Measurements from ENCODE around the gene ERMAP.
"Not testable (repeated sequence)": the region's sequence is repeated elsewhere in the genome, so short reads cannot be mapped to it uniquely, and the experiment has no call there.

The ERMAP gene

DNA sequence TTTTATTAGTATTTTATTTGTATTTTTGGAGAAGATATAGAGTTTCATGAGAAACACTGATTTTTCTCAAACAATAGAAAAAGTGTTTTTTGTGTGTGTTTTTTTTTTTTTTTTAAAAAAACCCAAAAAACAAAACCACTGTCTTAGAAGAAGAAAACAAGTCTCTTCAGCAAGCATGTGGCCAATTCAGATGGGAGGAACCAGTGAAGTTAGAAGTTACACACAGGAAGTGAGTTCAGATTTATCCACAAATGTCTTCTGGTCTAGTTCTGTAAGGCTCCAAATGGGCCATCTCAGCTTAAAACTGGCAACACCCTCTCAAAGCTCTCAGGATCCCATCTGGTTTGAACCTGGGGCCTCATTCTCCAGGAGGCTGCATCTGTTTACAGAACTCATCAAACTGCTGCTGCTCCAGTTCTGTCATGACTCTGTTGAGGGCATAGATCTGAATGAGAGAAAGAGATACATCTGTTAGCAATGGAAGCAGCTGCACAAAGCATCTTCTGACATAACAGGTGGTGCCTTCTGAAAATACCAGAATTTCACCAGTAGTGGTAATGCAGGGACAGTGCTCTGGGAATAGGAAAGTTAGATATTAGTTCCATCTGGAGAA is 9.8 kb upstream of the ERMAP start:
- DNase-seq (ENCODE audit: low read depth) = no peak

DNA sequence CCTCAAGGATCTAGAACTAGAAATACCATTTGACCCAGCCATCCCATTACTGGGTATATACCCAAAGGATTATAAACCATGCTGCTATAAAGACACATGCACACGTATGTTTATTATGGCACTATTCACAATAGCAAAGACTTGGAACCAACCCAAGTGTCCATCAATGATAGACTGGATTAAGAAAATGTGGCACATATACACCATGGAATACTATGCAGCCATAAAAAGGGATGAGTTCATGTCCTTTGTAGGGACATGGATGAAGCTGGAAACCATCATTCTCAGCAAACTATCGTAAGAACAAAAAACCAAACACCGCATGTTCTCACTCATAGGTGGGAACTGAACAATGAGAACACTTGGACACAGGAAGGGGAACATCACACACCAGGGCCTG is 2.1 kb upstream of the ERMAP start:
- not testable (repeated sequence) for DNase-seq (ENCODE audit: low read depth)

DNA sequence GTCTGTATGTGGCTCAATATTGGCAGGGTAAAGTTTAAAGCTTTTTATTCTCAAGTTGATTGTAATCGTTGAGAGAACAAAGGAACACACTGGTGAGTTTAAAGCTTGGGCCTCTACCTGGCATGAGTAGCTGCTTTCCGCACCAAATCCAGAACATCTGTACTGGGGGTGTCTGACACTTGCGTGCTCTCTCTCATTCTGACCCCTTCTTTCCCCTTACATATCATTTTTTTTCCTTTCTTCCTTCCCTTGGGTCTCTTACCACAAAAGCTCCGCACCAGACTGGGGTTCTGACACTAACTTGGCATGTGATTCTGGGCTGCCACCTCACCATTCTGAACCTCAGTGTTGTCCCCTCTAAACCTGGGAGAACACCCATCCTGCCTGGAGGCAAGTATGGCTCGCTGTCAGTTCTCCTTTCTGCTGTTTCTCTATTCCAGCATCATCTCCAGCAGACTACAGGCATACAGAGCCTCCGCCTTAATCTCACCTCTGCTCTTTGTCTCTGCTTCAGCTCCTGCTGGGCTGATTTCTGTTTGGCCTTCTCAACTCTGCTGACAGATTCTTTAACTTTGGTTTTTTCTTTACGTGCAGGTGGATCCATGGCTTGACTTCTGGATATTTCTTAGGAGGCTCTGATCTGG is 859 bp upstream of the ERMAP start:
- no peak for DNase-seq (ENCODE audit: low read depth)

DNA sequence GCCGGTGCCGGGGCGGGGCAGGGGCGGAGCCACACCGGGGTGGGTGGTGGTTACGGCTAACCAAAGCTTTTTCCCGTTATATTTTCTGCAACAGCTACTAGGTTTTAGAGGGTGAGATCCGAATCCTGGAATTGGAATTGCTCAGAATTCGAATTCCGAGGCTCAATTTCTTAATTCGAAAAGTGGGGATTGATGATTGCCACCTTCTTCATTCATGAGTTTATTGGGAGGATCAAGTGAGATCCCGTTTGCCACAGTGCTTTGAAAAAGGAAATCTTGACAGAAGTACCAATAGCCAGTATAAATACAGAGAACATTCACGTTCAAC is 482 bp downstream of the ERMAP start:
- DNase-seq (ENCODE audit: low read depth) = no peak

DNA sequence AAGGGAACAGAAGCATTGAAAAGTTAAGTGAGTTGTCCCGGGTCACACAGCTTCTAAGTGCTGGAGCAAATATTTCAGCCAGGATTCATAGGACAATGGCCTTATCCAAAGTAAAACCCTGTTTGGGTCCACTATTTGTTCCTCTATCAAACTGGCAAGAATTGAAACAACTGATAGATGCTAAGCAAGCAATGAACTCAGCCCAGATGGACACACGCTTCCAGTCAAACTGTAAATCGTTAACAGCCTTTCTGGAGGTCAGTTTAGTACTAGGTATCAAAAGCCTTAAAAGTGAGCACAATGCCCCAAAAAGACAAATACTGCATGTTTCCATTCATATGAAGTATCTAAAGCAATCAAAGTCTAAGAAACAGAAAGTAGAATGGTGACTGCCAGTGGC is 1.1 kb downstream of the ERMAP start:
- DNase-seq (ENCODE audit: low read depth) = no peak

DNA sequence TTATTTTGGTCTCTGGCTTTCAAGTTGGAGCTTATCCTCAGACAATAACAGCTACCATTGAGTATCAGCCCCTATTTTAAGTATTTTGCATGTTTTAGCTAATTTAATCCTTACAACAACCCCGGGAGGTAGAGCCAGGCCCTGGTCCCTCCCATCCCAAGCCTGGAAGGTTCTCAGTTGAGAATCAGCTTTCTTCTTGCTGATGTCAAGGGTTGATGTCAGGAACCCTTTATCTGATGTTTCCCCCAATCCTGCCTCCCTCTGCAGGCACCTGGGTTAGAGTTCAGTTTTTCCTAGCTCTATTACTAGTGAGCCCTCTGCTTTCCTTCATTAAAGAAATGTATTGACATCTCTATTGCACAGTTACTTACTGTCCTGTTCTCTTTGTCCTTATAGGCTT is 3.9 kb downstream of the ERMAP start:
- no peak for DNase-seq (ENCODE audit: low read depth)

DNA sequence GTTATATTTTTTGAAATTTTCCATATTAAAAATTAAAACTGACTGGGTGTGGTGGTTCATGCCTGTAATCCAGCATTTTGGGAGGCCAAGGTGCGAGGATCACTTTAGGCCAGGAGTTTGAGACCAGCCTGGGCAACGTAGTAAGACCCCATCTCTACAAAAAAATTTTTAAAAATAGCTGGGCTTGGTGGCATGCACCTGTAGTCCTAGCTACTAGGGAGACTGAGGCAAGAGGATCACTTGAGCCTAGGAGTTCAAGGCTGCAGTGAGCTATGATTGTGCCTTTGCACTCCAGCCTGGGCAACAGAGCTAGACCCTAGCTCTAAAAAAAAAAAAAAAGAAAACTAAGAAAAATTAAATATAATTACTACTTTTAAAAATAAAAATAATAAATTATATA is 4.8 kb downstream of the ERMAP start:
- DNase-seq (ENCODE audit: low read depth) = no peak

DNA sequence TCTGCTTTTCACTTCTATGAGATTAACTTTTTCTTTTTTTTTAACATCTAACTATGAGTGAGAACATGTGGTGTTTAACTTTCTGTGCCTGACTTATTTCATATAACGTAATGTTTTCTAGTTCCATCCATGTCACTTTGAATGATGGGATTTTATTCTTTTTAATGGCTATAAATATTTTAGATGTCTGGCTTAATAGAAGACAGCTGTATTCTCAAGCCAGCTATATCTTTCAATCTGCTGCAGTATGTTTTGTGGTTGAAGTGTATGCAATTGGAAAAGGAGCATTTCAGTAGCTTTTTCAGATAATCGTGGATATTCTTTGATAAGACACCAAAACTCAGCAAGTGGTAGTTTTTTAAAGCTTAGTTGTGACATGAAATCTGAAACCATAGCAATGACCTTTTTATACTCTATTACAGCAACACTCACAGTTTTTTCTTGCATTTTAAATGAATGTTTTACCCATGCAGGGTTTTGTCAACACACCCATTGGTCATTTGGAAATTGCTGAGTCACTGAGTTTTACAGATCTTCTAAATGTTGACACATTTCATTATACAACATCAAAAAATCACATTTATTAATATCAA is 6.0 kb downstream of the ERMAP start:
- DNase-seq (ENCODE audit: low read depth) = no peak

DNA sequence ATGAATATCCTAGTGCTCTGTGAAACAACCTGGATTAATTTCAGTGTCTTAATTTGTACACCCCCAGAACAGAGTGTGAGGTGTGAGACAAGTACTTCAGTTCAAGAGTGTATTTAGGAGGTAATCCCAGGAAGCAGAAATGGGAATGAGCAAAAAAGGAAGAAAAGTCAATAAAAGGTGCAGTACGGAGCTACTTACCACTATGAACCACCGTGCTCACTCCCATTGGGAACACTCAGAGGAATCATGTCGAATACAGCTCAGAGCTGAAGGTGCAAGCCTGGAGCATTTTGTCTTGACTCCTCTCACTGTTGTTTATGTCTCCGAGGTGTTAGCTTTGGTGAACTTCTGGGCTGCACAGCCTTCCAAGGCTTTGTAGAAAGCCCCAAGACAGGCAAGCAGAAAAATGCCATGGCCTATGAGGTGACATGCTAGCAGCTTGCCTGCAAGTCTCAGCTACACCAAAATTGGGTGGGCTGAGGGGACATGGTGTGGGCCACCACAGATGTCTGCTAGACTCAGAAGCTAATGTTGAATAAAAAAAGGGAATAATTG is 7.6 kb downstream of the ERMAP start:
- DNase-seq (ENCODE audit: low read depth) = no peak

DNA sequence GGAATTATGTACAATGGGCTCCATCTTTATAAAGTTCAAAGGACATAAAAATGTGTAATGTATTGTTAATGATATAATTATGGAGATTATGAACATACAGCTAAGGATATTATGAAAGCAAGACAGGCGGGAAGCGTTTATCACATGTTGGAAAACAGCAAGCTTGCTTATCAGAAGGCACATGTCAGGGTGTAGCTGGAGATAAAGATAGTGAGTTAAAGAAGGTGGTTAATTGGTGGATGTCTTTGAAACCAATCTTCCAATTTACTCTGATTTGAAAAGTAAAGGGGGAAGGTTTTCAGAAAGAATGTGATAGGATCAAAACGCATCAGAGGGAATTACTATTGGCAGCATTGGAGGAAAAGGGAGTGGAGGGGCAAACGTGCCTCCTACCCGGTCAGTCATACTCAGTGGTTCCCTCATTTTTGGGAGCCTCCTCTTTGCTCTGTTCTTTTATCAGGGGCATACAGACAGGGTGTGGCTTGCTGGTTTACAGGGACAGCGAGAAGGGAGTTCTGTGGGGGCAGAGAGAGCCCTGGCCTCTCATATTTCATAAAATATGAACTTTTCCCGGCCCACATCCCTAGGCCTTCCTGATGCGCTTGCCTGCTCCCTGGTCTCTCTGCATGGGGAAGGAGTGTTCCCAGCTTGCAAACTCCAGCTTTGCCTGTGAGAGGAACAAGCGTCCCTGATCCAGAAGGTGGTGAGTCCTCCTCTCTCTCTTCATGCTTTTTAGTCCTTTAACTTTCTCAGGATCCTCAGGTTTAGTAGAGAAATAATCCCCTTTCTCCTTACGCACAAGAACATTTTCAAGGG is 8.3 kb downstream of the ERMAP start:
- DNase-seq (ENCODE audit: low read depth) = no peak

DNA sequence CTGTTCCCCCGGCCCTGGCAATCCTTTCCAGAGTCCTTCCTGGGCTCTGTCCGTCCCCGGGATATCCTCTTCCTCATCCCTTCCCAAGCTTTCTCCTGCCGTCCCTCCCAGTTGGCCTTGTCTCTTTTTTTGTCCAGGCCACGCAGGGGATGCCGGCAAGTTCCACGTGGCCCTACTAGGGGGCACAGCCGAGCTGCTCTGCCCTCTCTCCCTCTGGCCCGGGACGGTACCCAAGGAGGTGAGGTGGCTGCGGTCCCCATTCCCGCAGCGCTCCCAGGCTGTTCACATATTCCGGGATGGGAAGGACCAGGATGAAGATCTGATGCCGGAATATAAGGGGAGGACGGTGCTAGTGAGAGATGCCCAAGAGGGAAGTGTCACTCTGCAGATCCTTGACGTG is 13.7 kb downstream of the ERMAP start:
- no peak for DNase-seq (ENCODE audit: low read depth)

DNA sequence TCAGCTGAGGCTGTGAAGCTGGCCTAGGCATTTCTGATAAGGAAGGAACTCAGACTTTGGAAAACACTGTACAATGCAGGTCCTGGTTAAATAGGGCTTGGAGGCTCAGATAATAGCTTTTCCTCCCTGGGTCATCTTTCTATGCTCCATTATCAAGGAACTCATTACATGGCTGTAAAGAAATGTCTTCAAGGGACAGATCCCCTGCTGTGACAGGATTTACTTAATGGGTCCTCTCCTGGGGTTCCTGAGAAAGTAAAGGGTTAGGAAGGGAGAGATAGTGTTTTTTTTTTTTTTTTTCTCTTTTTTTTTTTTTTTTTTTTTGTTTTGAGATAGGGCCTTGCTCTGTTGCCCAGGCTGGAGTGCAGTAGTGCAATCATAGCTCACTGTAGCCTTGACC is 14.4 kb downstream of the ERMAP start:
- DNase-seq (ENCODE audit: low read depth) = no peak

DNA sequence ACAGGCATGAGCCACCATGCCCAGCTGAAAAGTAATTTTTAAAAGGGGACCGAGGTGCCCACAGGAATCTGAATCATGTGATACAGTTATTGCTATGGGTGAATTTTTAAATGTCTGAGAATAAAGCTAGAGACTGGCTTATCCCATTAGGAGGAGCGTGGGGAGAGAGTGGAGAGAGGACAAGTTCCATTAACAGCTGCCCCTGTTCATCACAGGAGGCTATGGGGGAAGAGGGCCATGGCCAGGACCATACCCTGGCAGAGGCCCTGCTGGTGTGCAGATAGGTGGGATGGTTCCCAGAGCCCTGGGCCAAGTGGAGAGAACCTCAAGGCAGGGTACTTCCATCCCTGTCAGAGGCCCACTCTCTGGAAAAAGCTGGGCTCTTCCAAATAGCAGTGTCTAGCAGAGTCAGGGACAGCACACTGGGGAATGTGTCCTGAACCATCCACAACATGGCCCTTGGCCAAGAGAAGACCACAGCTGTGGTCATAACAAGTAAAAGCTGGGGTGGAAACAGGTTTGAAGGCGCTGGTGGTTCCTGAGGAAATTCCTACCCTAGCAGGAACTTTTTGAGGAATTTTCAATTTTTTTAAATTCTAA is 15.8 kb downstream of the ERMAP start:
- no peak for DNase-seq (ENCODE audit: low read depth)

DNA sequence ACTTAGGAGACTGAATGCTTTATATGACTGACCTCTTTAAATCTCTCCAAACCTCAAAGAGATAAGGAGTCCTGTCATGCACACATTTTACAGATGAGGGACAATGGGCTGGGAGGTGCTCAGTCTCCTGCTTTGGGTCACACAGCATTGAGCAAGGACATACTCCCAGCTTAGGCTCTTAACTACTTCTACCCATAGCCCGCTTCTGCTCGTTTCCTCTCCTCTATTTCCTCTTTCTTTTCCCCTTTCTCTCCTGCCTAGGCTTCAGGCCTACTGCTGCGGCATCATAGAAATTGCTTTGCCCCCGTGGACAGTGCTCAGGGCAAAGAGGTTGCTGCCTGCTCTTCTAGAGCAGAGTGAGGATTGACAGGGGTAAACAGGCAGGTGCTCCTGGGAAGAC is 17.1 kb downstream of the ERMAP start:
- DNase-seq (ENCODE audit: low read depth) = no peak

DNA sequence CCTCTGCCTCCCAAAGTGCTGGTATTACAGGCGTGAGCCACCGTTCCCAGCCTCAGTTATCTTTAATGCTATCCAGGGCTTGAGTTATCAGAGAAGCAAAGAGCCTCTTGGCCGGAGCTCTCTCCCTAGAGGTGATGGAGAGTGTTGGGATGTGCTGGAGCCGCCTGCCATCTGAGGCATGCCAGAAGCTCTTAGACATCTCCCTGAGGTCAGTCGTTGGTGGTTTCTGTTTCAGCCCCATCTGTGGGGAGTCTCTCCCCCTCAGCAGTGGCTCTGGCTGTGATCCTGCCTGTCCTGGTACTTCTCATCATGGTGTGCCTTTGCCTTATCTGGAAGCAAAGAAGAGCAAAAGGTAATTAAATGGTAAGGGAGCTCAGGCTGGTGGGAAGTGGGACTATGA is 17.9 kb downstream of the ERMAP start:
- no peak for DNase-seq (ENCODE audit: low read depth)

DNA sequence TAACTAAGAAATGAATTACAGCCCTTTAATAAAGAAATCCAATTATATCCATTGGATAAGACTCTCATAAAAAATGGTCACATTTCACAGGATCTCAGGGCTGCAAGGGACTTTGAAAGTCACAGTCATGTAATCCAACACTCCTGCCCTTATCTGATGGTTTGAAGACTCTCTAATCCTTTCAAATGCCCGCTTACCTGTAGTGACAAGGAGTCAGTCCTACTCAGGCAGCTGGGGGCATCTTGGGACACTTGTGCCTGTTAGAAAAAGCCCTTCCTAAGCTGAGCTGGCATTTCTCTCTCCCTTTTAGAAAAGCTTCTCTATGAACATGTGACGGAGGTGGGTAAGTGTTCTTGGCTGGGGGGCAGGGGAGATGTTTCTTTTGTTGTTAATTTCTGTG is 18.5 kb downstream of the ERMAP start:
- DNase-seq (ENCODE audit: low read depth) = no peak

DNA sequence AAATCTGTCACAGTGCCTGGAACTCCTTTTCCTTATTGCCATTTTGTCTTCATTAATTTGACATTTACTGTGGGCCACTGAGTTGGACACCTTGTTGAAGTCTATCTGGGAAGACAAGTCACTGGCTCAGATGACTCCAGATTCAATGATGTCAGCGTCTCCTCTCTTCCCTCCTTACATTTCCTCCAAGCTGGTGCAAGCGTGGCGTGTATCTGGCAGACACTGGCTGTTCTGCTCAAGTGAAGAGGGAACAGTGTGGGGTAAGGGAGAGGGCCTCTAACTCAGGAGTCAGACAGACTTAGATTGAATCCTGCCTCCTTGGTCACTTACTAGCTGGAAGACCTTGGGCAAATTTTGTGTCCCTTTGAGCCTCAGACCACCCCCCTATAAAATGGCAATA is 20.8 kb downstream of the ERMAP start:
- no peak for DNase-seq (ENCODE audit: low read depth)

DNA sequence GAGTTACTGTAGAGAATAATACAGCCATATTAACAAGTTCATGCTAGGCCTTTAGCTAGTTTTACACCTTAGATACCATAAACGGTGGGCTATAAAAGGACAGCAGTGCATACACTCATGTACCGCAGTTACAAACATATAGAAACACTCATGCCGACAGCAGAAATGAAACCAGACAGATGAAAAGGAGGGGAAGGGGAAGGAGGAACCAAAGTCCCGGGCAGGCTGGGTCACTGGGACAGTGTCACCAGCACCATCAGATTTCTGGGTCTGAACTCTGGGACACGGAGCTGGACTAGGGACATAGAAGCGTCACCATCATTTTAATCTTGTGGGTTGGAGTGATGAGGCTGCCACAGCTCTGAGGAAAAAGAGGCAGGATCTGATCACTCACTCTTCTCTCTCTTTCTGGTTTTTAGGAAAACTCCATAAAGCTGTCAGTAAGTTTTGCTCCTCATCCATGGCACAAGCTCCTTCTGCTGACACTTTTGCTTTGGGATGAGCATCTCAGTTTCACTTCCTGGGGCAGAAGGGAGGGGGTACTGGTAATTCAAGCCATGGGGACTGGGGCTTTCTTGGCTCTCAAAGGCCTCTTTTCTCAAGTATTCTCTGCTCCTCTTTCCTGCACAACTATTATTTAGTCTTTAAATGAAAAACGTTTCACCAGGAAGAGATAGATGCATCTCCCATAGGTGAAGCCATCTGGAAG is 21.7 kb downstream of the ERMAP start:
- DNase-seq (ENCODE audit: low read depth) = no peak

DNA sequence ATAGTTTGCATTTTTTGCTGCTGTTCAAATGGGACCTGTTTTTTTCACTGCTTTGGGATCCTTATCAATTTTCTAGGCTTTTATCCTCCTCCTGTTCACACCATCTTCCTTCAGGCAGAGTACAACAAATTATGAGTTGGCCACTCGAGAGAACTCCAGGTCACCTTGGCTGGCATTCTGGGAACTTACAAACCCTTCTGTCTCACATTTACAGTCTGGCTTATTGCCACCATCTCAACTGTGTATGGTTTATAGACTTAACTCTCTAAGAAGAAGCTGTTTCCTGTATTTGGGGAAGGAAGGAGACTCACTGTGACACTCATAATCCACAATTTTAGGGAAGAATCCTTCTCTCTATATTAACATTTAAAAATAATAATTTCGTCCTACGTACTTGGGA is 24.1 kb downstream of the ERMAP start:
- no peak for DNase-seq (ENCODE audit: low read depth)

DNA sequence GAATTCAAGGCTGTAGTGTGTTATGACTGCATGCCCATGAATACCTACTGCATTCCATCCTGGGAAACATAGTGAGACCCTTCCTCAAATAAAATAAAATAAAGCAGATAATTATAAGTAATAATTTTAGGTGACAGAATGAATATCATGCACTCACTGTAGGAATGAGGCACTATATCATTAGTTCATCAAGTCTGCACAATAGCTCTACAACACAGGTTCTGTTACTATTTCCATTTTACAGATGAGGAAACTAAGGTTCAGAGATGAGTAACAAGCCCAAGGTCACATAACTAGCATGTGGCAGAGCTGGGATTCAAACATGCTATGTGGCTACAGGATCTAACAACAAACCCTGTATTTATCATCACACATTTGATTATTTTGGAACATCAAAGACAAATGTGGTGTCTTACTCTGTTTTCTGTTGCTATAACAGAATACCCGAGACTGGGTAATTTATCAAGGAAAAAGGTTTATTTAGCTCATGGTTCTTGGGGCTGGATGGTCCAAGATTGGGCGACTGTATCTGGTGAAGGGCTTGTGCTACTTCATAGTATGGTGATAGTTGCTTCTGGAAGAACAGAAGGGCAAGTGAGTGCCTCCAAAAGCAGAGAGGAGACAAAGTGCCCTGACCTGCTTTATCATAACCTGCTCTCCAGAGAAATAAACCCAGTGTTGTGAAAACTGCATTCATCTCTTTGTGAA is 24.7 kb downstream of the ERMAP start:
- no peak for DNase-seq (ENCODE audit: low read depth)

DNA sequence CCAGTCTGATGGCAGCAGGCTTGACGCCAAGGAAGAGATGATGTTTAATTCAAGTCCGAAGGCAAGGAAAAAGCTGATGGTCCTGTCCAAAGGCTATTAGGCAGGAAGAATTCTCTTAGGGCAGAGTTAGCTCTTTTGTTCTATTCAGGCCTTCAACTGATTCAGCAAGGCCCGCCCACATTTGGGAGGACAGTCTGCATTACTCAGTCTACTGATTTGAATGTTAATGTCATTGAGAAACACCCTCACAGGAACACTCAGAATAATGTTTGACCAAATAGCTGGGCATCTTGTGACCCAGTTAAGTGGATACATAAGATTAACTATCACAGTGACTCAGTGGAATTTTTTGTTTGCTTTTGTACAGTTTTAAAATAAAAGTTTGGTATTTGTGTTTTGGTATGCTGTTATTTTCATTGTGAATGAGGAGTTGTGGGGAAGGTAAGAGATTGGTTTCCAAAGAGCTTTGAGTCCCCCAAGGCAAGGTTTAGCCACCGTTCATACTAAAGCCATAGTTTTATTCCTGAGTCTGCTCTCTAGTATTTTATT is 27.7 kb downstream of the ERMAP start:
- no peak for DNase-seq (ENCODE audit: low read depth)

All from stimulated activated CD8-positive, alpha-beta memory T cell treated with anti-CD3 and anti-CD28 coated beads, Interleukin-12 subunit alpha, Interleukin-12 subunit beta, amount 100 ng/mL, for 4 hours (primary cell).